GM19397 (cell line): ENCODE measurements around the gene PLEKHH1.
"Not testable (repeated sequence)": the region's sequence is repeated elsewhere in the genome, so short reads cannot be mapped to it uniquely, and the experiment has no call there.

Source experiments
- ATAC-seq: cut with Tn5 transposase; IDR thresholded peaks from one replicate; pipeline ENCODE4 v1.9.1; 2021; ENCODE audit warnings: mild to moderate bottlenecking, moderate library complexity; ENCODE audit not compliant: unreplicated experiment

The PLEKHH1 gene

GRCh38 chr14:67529947-67530935 is 2.8 kb upstream of the PLEKHH1 start:
- no peak for ATAC-seq

- no peak for ATAC-seq
Observed at GRCh38 chr14:67532606-67532997, 488 bp upstream of the PLEKHH1 start.

- ATAC-seq, result no peak
Observed at GRCh38 chr14:67533754-67534085, 630 bp downstream of the PLEKHH1 start.

DNA sequence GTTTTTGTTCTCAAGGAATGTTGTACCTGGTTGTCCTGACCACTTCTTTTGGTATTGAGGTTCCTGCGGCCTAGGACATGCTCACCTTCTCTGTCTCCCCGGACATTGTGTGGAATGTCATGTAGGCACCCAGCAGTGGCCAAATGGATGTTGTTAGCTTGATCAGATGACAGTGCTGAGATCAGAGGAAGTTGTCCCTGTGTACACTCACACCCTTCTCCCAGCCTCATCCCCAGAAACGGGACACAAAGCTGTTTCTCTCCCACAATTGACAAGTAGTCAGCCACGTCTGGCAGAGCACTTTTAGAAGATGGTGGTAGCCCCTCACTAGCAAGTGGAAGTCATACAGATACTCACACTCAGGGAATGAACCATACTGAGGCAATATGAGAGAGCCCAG is 3.0 kb downstream of the PLEKHH1 start:
- no peak for ATAC-seq

DNA sequence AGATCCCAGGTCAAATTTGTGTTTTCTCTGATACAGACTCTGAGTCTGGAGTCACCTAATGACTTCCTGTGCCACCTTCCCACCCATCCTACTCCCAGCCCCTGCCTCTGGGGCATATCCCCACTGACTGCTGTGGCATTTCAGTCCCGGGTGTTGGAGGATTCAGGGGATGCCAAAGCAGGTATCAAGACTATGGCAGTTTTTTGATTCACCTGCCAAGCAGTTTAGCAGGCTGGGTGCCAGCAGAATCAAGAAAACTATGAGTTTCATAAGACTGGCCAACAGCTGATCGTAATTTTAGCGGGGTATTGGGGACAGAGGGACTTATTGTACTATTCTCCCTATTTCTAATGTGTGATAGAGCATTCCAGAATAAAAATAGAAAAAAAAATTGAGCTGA is 4.6 kb downstream of the PLEKHH1 start:
- no peak for ATAC-seq

DNA sequence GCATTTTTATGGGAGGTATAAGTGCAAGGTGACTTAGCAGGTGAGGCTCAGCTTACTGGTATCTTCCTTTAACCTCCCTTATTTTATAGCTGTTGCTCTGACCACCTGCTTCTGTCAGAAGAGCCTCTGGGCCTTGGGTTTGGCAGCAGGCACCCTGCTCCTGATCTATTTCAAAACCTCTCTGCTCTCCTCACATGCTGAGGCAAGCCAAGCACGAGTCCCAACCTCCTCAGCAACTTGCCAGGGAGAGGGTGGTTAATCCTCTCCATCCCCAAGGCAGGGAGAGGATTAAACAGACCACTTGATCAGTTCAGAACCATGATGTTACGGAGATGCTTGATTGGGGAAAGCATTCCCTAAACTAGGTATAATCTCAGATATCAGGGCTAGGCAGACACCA is 5.4 kb downstream of the PLEKHH1 start:
- no peak for ATAC-seq

DNA sequence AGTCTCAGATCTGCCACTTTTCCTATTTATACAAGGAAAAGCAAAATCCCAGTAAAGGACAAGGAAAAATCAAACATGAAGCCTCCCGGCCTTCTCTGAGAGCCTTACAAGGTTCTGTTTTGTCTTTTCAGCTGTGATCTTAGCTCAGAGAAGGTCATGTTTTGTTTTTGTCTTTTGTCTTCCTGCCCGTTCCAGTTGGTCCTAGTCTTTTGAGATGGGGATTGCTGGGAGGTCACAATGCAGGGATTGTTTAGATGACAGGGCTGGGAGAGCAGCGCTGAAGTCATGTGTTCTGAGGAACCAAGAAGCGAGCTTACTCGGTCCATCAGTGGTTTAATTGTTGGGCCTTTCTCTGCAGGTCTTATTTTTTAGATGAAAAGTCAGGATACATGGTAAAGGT is 6.0 kb downstream of the PLEKHH1 start:
- no peak for ATAC-seq

DNA sequence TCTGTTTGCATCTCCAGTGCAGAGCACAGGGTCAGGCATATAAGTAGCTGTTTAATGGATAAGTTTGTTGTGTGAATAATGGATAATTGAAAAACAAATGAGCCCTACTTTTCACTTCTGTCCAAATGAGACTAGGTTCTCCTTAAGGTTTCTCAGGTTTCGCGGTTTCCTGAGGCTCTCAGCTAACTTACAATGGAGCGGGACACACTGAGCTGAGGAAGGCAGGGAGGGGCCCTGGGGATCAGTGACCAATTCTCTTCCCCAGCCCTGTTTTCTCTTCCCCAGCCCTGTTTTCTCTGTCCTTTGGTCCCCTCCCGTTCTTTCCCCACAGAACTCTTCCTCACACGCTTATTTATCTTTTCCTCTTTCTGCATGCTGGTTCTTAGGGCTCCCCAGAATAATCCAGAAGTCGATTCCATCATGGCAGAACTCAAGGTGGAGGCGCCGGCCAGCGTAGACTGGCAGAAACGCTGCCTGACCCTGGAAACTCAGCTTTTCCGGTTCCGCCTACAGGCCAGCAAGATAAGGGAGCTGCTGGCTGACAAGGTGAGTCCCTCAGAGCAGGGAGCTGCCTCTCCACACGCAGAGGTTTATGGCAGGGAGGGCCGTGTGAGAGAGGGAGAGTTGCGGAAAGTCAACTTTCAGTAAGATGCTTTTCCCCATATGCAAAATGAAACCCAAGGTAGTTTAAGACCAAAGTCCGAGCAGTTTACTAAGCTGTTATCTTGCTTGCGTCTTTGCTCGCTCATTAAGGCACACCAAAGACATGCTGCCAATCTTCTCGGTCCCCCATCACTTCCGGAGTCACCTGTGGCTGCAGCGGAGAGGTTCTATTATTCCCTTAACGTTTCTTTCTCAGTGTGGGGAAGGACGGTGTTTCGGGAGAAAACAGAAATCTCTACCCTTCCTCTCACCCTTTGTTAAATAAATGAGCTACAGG is 8.6 kb downstream of the PLEKHH1 start:
- ATAC-seq, result no peak

- ATAC-seq, result not testable (repeated sequence)
Observed at GRCh38 chr14:67542620-67543019, 9.5 kb downstream of the PLEKHH1 start.

DNA sequence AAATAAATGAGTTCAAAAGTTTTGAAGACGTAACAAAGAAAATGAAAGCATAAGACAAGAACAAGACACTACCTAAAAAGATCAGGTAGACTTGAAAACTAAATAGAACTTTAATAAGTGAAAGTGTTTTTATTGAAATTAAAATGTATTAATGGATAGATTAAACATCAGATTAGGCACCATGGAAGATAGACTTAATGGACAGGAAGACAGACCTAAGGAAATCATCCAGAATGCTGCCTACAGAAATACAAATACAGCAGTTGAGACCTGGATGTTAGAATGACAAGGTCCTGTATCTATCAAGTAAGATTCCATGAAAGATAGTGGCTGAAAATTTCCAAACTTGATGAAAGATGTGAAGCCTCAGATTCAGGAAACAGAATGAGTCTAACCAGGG is 11.5 kb downstream of the PLEKHH1 start:
- ATAC-seq, result no peak

- ATAC-seq, result no peak
Observed at GRCh38 chr14:67547224-67547780, 14.2 kb downstream of the PLEKHH1 start.

- ATAC-seq, result no peak
Observed at GRCh38 chr14:67549734-67550133, 16.6 kb downstream of the PLEKHH1 start.

- no peak for ATAC-seq
Observed at GRCh38 chr14:67551123-67551522, 18.0 kb downstream of the PLEKHH1 start.

DNA sequence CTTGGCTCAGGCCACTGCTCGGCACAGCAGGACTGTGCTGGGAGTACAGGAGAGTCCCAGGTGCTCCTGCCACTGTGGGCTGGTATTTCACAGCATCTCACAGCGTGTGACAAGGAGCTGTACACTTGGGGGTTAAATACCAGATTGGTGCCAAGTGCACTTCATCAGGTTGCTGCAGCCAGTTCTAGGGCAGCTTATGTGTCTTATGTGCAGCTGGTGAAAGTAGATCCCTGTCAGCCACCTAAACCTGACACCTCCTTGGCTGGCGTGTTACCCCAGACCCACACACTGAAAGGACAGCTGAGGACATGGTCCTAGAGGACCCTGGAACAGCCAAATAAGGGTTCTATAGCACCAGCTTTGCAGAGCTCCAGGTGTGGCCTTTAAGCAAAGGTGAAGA is 18.9 kb downstream of the PLEKHH1 start:
- no peak for ATAC-seq

- ATAC-seq, result no peak
Observed at GRCh38 chr14:67553547-67553946, 20.5 kb downstream of the PLEKHH1 start.

DNA sequence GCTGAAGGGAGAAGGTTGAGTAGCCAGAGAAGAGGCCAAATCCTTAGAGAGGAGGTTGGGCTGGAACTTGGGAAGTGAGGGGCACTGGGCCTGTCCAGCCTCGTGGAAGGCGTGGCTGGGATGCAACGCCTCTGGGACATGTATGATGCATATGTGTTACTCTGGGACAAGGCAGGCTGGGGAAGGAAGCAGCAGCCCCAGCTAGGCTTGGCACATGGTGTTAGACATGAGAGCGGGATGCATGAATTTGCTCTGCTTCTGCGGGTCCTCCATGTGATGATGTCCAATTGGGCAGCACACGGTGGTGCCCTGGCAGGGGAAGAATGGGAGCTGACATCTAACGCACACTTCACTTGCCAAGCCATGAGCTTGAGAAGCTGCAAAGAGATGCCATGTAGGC is 21.3 kb downstream of the PLEKHH1 start:
- no peak for ATAC-seq

- ATAC-seq, result no peak
Observed at GRCh38 chr14:67555518-67556090, 22.5 kb downstream of the PLEKHH1 start.

- no peak for ATAC-seq
Observed at GRCh38 chr14:67556671-67557070, 23.6 kb downstream of the PLEKHH1 start.

DNA sequence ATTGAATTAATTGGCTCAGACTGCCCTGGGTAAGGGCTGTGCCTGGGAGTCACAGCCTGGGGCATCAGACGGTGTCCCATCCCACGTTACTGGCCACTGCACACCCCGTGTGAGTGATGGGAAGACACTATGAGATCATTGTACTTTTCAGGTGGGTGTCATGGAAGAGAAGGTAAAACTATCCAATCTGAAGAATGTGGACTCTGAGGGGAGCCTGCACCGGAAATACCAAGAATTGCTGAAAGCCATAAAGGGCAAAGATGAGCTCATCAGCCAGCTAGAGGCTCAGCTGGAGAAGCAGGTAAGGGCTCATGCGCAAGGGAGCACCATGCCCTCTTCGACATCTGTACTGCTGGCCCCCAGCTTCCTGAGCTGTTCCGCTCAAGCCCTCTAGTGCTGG is 24.0 kb downstream of the PLEKHH1 start:
- no peak for ATAC-seq

- no peak for ATAC-seq
Observed at GRCh38 chr14:67557656-67558055, 24.6 kb downstream of the PLEKHH1 start.

GRCh38 chr14:67559639-67560038 is 26.5 kb downstream of the PLEKHH1 start:
- ATAC-seq, result no peak
